AG04450 (cell line): ENCODE results near the gene ENO4. TPM values are rescaled to one million over a fixed set of nuclear protein-coding genes. Genes with fewer than 3 reads are reported as not detected.

ENCODE experiments used
- CTCF ChIA-PET: fragments of 300-600, 350-600 bp; formaldehyde crosslinking; extraction: SDS; loops from one replicate; lab custom pipeline; 2022; ENCODE audit warnings: antibody characterized with exemption, inconsistent platforms; lab: Charles Lee
- POLR2A ChIA-PET: fragments of 350-600 bp; formaldehyde crosslinking; extraction: SDS; loops from one replicate; lab custom pipeline; 2021; ENCODE audit warnings: antibody characterized with exemption, inconsistent platforms; lab: Yijun Ruan, JAX
- DNase-seq: peaks from one replicate; pipeline ENCODE4 v3.0.0-alpha.2; 2011; ENCODE audit warnings: low read depth, low spot score
- H3K27ac ChIP-seq: one replicate; pipeline ENCODE4 v1.5.1; 2012; ENCODE audit warnings: low read depth, low read length, control low read depth
- H3K27me3 ChIP-seq: one replicate; pipeline ENCODE4 v1.6.0; 2012; ENCODE audit warnings: low read length; ENCODE audit not compliant: control insufficient read depth, insufficient read depth
- H3K4me3 ChIP-seq: 2 replicates; pipeline ENCODE4 v1.5.1; 2011; ENCODE audit warnings: mild to moderate bottlenecking, low read depth, low read length, control low read depth
- H3K9me3 ChIP-seq: 2 replicates; pipeline ENCODE4 v1.5.1; 2012; ENCODE audit warnings: low read length; ENCODE audit not compliant: control insufficient read depth, insufficient read depth
- polyA plus RNA-seq: library from polyadenylated mRNA; depleted of rRNA; stranded (reverse); fragments of >200 nt; gene quantifications from 2 replicates; pipeline ENCODE4 v1.2.3, GENCODE V29; 2011
- TF ChIP-seq, protein P1 (sequence below): IDR thresholded peaks from 2 replicates; pipeline ENCODE4 v1.5.1; 2011; ENCODE audit warnings: low read depth, low read length, control low read depth, inconsistent platforms

ENO4 gene
- polyA plus RNA-seq, 1 experiment = 0.11 TPM

DNA sequence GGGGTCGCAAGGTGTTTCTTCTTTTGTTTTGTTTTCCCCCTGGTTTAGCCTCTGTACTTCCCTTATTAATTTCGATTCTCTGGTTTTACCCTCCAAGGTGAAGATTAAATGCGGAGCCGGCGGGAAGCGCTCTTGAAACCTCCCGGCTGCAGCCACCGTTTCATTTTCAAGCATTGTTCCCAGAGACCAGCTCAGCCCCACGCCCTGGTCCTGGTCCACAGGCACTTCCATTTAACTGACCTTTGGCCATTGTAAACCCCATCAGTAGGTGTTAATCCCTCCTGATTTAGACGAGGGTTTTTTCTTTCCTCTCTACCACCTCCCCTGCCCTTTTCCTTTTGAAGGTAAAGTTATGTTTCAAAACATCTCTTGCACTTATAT lies 39.2 kb upstream of the ENO4 start:
- ChIA-PET POLR2A (no interaction called here), CTCF (interaction anchor here (1.4 to 1.6 kb wide), 3 partner anchors 9 to 364 kb away, joined by 3 to 4 read pairs (median 3); no protein-coding TSS in a partner anchor)
- Histone ChIP-seq H3K9me3 (no peaks in the 10 kb centered on the region), H3K4me3 (no peak overlapping the region), H3K27me3 (peaks cover 15% of the 10 kb centered on the region), H3K27ac (no peak overlapping the region)
- no peak for DNase-seq
- TF ChIP-seq, protein P1, sequence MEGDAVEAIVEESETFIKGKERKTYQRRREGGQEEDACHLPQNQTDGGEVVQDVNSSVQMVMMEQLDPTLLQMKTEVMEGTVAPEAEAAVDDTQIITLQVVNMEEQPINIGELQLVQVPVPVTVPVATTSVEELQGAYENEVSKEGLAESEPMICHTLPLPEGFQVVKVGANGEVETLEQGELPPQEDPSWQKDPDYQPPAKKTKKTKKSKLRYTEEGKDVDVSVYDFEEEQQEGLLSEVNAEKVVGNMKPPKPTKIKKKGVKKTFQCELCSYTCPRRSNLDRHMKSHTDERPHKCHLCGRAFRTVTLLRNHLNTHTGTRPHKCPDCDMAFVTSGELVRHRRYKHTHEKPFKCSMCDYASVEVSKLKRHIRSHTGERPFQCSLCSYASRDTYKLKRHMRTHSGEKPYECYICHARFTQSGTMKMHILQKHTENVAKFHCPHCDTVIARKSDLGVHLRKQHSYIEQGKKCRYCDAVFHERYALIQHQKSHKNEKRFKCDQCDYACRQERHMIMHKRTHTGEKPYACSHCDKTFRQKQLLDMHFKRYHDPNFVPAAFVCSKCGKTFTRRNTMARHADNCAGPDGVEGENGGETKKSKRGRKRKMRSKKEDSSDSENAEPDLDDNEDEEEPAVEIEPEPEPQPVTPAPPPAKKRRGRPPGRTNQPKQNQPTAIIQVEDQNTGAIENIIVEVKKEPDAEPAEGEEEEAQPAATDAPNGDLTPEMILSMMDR = no peak

- peaks cover 15% of the 10 kb centered on the region for H3K27me3 ChIP-seq
- TF ChIP-seq, protein P1 = no peak
- DNase-seq = no peak
- ChIA-PET CTCF (interaction anchor here (0.9 to 1.6 kb wide), 2 partner anchors 15 to 364 kb away, joined by 3 to 4 read pairs; no protein-coding TSS in a partner anchor), POLR2A (no interaction called here)
- H3K27ac ChIP-seq = no peak overlapping the region
- no peaks in the 10 kb centered on the region for H3K9me3 ChIP-seq
- H3K4me3 ChIP-seq = no peak overlapping the region
Measured at GRCh38 chr10:116810895-116811294, 38.4 kb upstream of the ENO4 start.

DNA sequence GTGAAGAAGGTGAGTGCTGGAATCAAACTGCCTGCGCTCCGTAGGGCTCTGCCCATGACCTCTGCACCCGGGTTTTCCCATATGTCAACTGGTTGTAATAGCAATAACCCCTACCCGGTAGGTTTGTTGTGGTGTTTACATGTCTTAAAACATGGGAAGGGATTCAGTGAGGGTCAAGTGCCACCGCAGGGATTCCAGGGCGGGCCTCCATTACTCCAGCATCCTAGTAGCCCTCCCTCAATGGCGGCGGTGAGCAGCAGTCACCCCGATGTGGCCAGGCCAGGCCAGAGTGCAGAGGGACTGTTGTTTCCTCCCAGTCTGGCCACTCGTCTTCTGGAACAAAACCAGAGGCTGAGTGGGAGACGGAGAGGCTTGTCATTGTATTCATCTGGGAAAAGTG lies 37.6 kb upstream of the ENO4 start:
- TF ChIP-seq, protein P1 = no peak
- CTCF ChIA-PET = interaction anchor here (0.9 kb wide), 1 partner anchor 363 kb away, joined by 4 read pairs; no protein-coding TSS in a partner anchor

GRCh38 chr10:116815641-116816415 lies 33.5 kb upstream of the ENO4 start:
- CTCF ChIA-PET = interaction anchor here (0.9 to 2.1 kb wide), 3 partner anchors 132 to 359 kb away, joined by 3 to 7 read pairs (median 3); no protein-coding TSS in a partner anchor
- DNase-seq = no peak
- Histone ChIP-seq H3K27ac (no peak overlapping the region), H3K27me3 (peaks cover 10% of the 10 kb centered on the region), H3K4me3 (no peak overlapping the region), H3K9me3 (no peaks in the 10 kb centered on the region)
- POLR2A ChIA-PET = no interaction called here
- TF ChIP-seq, protein P1 = no peak

More for the DNA sequence above, 37.6 kb upstream of the ENO4 start:
- peaks cover 15% of the 10 kb centered on the region for H3K27me3 ChIP-seq
- H3K9me3 ChIP-seq = no peaks in the 10 kb centered on the region
- H3K27ac ChIP-seq = no peak overlapping the region
- no peak overlapping the region for H3K4me3 ChIP-seq
- no peak for DNase-seq
- POLR2A ChIA-PET = no interaction called here

- POLR2A ChIA-PET = no interaction called here
- DNase-seq = no peak
- TF ChIP-seq, protein P1 = no peak
- Histone ChIP-seq H3K4me3 (no peak overlapping the region), H3K27ac (no peak overlapping the region), H3K27me3 (peaks cover 8% of the 10 kb centered on the region), H3K9me3 (no peaks in the 10 kb centered on the region)
- CTCF ChIA-PET = interaction anchor here (0.9 to 2.1 kb wide), 4 partner anchors 19 to 358 kb away, joined by 3 to 7 read pairs (median 4); no protein-coding TSS in a partner anchor
Measured at GRCh38 chr10:116817178-116817577, 32.1 kb upstream of the ENO4 start.
